Measurements from ENCODE around the gene CCDC43.
"Not testable (repeated sequence)": the region's sequence is repeated elsewhere in the genome, so short reads cannot be mapped to it uniquely, and the experiment has no call there.

CCDC43 gene

DNA sequence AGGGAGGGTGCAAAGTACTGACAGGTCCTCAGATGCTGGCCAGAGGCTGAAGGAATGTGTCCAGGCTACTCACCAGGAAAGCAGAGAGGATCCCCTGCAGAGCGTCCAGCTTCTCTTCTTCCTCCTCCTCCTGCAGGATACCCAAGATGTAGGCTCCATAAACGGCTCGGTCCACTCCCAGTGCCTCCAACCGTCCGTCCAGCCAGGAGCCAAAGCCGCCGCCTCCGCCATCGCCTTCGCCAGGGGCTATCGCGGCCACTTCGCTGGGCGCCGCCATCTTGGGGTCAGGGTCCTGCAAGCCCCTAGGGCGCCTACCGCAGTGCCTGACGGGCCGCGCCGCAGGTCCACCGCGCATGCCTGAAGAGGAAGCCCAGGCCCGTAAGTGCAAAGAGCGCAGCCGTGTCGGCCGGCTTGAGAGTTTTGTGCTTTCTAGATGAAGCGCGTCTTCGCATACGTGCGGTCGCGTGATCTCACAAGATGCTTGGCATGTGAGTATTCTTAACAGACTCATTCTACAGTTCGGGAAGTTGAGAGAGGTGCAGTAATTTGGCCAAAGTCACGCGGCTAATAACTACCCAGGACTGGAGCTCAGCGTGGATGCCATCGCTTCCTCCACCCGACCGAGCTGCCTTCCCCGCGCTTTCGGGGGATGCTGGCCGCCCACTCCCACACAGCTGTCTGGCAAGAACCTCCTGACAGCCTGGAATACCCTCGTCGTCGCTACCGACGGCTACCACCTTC lies at the start of gene CCDC43:
TSS of gene CCDC43 (minus strand) at position 300 of the 741 bp plus-strand sequence. CDS start at position 277, 23 bp downstream.
- peak; percentile 94 for DNase-seq

DNA sequence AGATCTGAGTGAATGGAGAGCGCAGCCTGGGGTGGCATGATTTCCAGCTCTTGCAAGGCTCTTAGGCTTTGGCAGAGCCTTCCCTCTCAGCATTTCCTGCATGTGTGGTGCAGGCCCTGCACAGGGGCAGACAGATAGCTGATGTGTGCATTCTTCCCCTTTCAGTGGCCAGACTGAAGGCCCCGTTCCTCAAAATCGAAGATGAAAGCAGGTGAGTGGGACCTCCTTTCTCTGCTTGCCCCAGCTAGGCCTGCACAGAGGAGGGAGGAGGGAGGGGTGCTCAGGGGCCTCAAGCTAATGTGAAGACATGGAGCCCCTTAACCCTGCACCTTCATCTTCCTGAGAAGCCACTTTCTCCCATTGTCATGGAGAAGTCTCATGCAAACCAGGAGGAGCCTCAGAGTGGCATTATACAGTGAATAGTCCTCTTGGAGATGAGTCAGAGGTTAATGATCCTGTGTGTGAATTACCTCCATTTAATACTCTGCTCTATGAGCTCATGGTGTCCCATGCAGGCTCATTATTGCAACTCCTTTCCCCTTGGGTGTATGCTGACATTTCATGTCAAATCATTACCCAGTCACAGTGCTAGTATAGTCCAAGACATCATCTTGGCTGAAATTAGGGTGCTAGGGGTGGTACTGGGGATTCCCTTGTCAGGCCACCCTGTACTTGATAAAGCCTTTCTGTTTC lies 48.8 kb upstream of the CCDC43 start:
- no peak for DNase-seq

- DNase-seq, result no peak
Measured at GRCh38 chr17:44736551-44737240, 47.1 kb upstream of the CCDC43 start.

GRCh38 chr17:44734272-44734671 lies 44.7 kb upstream of the CCDC43 start:
- no peak for DNase-seq

GRCh38 chr17:44733753-44734152 lies 44.2 kb upstream of the CCDC43 start:
- DNase-seq, result peak; percentile 51

DNA sequence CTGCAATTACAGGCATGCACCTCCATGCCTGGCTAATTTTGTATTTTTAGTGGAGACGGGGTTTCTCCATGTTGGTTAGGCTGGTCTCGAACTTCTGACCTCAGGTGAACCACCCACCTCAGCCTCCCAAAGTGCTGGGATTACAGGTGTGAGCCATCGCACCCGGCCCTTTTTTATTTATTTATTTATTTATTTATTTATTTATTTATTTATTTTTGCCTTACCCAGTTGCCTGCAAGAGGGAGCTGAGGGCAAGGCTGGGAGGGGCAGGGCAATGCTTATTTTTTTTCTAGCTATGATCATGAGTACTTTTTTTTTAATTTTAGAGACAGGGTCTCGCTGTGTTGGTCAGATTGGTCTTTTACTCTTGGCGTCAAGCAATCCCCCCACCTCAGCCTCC lies 36.5 kb upstream of the CCDC43 start:
- not testable (repeated sequence) for DNase-seq

DNA sequence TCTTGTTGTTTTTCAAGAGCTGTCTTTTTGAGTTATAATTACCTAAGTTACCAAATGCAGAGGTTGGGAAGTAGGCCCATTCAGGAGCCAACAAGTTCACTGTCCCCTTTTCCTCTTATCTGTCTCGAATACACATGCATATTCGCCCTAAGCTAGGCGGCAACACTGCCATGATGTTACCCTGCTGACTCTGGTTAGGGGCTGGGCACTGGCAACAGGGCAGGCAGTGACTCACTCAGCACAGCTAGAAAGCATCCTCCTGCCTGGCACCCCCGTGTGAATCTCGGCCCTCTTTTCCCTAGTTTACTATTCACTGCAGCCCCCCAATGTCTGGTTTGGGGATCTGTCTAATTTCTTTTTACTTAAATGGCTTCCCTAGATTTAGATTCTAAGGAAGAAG lies 32.7 kb upstream of the CCDC43 start:
- no peak for DNase-seq

DNA sequence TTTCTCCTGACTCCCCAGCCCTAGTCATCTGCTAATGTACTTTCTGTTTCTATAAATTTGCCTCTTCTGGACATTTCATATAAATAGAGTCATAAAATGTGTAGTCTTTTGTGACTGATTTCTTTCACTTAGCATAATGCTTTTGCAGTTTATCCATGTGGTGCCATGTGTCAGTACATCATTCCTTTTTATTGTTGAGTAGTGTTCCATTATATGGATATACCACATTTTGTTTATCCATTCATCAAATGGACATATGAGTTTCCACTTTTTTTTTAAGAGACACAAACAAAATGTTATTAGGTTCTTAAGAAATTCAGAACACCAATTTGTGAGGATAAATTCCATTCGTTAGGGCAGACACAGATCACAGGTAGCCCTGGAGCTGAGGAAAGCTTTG lies 29.9 kb upstream of the CCDC43 start:
- no peak for DNase-seq

- DNase-seq, result peak; percentile 94
Measured at GRCh38 chr17:44708401-44709263, 19.1 kb upstream of the CCDC43 start, which contains the start of gene DBF4B. TSS of gene DBF4B (plus strand) at chr17:44708665. CDS start at chr17:44708821, 156 bp downstream.

GRCh38 chr17:44707755-44708400 lies 18.3 kb upstream of the CCDC43 start:
- DNase-seq, result peak; percentile 48

- DNase-seq, result not testable (repeated sequence)
Measured at GRCh38 chr17:44700288-44700687, 10.7 kb upstream of the CCDC43 start.

DNA sequence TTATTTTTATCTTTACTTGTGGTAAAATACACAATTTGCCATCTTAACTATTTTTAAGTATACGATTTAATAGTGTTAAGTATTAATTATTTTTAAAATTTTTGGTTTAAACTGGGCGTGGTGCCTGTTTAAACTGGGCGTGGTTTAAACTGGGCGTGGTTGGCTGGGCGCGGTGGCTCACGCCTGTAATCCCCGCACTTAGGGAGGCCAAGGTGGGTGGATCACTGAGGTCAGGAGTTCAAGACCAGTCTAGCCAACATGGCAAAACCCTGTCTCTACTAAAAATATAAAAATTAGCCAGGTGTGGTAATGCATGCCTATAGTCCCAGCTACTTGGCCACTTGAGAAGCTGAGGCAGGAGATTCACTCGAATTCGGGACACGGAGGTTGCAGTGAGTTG lies 4.0 kb upstream of the CCDC43 start:
- peak; percentile 14 for DNase-seq

GRCh38 chr17:44690746-44691306 lies 1.2 kb upstream of the CCDC43 start:
- DNase-seq, result peak; percentile 60

- DNase-seq, result peak; percentile 13
Measured at GRCh38 chr17:44688675-44689476, 700 bp downstream of the CCDC43 start.

GRCh38 chr17:44688200-44688599 lies 1.4 kb downstream of the CCDC43 start:
- DNase-seq, result no peak

DNA sequence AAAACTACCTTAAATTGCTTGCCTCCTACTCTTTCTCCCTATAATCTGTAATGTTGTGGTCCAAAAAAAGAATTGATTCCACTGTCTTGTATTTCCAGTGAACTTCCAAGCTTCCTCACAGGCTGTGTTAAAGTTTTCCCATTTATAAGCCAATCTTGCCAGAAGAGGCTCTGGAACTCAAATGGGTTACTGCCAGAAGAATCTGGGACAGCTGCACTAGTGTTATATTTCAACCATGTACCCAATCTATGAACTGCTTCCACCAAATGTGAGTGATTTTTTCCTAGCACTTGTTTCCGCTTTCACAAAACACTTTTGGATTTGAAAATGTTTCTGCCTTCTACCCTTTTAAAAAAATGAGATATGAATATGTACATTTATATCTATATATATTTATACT lies 1.8 kb downstream of the CCDC43 start:
- no peak for DNase-seq

DNA sequence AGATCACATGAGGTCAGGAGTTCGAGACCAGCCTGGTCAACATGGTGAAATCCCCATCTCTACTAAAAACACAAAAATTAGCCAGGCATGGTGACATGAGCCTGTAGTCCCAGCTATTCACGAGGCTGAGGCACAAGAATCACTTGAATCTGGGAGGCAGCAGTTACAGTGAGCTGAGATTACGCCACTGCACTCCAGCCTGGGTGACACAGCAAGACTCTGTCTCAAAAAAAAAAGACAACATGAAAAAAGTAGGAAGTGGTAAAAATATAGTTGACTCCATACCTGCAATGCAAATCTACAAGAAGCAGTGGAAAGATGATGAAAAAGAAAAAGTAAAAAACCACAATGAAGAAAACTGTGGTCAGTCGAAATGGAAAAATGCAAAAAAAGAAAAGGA lies 6.3 kb downstream of the CCDC43 start:
- peak; percentile 24 for DNase-seq

- DNase-seq, result no peak
Measured at GRCh38 chr17:44677136-44677535, 12.4 kb downstream of the CCDC43 start.

- no peak for DNase-seq
Measured at GRCh38 chr17:44673893-44674292, 15.7 kb downstream of the CCDC43 start.

- DNase-seq, result peak; percentile 58
Measured at GRCh38 chr17:44672479-44673093, 17.0 kb downstream of the CCDC43 start.

Measured in hematopoietic multipotent progenitor cell treated with erythropoietin and hydrocortisone succinate and interleukin-3 and kit ligand, for 6 days (in vitro differentiated cells).